ENCODE data around the gene OR52B6.
A peak's percentile ranks its signal among the peaks of the same experiment; 100 is the strongest.
"Not testable (repeated sequence)": the region's sequence is repeated elsewhere in the genome, so short reads cannot be mapped to it uniquely, and the experiment has no call there.

Gene OR52B6

DNA sequence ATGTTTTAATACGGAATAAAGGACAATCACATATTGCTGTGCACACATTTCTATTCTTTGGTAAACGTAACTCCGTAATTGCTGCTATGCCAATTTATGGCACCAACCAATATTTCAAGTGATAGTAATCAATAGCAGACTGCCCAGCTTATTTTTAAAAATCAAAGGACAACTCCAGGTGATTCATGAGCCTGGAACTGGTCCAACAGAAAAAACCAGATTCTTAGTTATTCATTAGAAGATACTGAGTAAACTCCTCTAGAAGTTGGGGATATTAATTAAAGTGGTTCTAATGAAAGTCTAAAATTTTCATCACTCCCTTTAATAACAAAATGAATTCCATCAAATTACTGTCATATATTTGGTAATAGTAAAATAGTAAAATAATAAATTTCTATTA is 22.9 kb upstream of the OR52B6 start:
- Histone ChIP-seq H3K4me3 (ENCODE audit: low read length) (no peak overlapping the region), H3K9ac (ENCODE audit: low read length) (no peak overlapping the region), H3K27ac (ENCODE audit: low read length) (no peak overlapping the region), H3K27me3 (ENCODE audit: control insufficient read depth, insufficient read depth, low read length) (no peaks in the 10 kb centered on the region), H3K9me3 (ENCODE audit: control insufficient read depth, low read depth, low read length) (no peaks in the 10 kb centered on the region), H3K36me3 (ENCODE audit: control insufficient read depth, low read depth, low read length) (no peaks in the 10 kb centered on the region), H3K4me1 (ENCODE audit: control insufficient read depth, low read depth, low read length) (peaks cover 8% of the 10 kb centered on the region)

DNA sequence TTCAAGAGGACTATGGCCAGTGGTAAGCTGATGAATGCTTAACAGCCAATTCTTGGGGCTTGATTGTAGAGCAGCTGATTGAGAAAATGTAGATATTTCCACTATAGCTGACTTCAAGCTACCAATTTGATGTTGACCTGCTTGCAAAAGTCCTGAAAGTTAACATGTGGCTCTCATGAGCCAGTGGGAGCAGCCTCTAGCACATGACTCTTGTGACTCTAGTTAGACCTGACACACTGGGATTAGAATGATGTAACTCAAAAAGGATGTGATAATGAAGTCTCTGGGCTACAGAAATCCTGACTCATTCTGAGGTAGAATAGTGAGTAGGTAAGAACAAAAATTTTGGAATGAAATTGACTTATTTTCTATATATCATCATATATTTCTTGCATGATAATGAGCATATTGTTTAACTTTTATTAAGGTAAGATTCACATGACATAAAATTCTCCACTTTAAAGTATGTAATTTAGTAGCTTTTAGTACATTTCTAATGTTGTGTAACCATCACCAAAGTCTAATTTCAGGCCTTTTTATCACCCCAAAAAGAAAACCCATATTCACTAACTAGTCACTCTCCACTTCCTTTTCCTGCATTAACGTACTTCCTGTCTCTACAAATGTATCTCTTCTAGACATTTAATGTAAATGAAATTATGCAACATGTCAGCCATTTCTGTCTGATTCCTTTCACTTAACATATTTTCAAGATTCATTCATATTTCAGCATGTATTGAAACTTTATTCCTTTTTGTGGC is 16.2 kb upstream of the OR52B6 start:
- no peaks in the 10 kb centered on the region for H3K36me3 ChIP-seq (ENCODE audit: control insufficient read depth, low read depth, low read length)
- no peak overlapping the region for H3K9ac ChIP-seq (ENCODE audit: low read length)
- no peaks in the 10 kb centered on the region for H3K4me1 ChIP-seq (ENCODE audit: control insufficient read depth, low read depth, low read length)
- no peaks in the 10 kb centered on the region for H3K9me3 ChIP-seq (ENCODE audit: control insufficient read depth, low read depth, low read length)
- no peak overlapping the region for H3K27ac ChIP-seq (ENCODE audit: low read length)
- no peaks in the 10 kb centered on the region for H3K27me3 ChIP-seq (ENCODE audit: control insufficient read depth, insufficient read depth, low read length)
- H3K4me3 ChIP-seq (ENCODE audit: low read length), result no peak overlapping the region

DNA sequence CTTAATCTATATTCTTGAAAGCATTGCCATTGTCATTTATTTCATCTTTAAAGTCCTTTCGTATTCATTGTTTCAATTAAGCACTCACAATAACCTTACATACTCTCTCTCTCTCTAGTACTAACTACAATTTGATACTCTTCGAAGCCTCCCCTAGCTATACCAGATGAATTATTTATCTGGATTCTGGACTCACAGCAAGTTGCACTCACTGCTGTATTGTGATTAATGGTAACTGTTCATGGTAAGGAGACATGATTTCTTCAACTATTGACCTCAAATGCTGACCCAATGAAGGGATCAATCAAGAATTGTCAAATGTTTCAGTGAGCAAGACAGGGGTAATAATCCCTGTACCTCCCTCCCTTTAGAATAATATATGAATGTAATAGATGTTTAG is 6.0 kb upstream of the OR52B6 start:
- no peaks in the 10 kb centered on the region for H3K9me3 ChIP-seq (ENCODE audit: control insufficient read depth, low read depth, low read length)
- H3K9ac ChIP-seq (ENCODE audit: low read length), result no peak overlapping the region
- no peaks in the 10 kb centered on the region for H3K27me3 ChIP-seq (ENCODE audit: control insufficient read depth, insufficient read depth, low read length)
- H3K4me3 ChIP-seq (ENCODE audit: low read length), result no peak overlapping the region
- no peaks in the 10 kb centered on the region for H3K36me3 ChIP-seq (ENCODE audit: control insufficient read depth, low read depth, low read length)
- no peak overlapping the region for H3K27ac ChIP-seq (ENCODE audit: low read length)
- no peaks in the 10 kb centered on the region for H3K4me1 ChIP-seq (ENCODE audit: control insufficient read depth, low read depth, low read length)

DNA sequence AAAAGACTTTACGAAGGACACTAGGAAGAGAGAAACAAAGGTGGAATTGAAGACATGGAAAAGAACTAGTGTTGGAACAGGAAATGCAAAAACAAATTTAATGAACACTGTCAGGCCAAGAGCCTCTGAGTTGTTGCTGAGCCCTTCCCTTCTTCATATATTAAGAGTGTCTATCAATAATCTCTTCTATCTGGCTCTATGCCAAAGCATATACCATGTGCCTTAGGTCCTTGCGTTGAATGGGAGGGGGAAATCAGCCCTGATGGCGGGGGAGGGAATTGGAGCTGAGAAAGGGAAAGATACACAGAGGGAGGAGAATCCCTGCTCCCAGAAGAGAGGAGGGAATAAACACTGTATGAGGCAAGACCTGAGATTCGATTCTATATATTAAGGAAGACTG is 5.5 kb upstream of the OR52B6 start:
- Histone ChIP-seq H3K9me3 (ENCODE audit: control insufficient read depth, low read depth, low read length) (no peaks in the 10 kb centered on the region), H3K9ac (ENCODE audit: low read length) (no peak overlapping the region), H3K27ac (ENCODE audit: low read length) (no peak overlapping the region), H3K4me3 (ENCODE audit: low read length) (no peak overlapping the region), H3K27me3 (ENCODE audit: control insufficient read depth, insufficient read depth, low read length) (no peaks in the 10 kb centered on the region), H3K36me3 (ENCODE audit: control insufficient read depth, low read depth, low read length) (no peaks in the 10 kb centered on the region), H3K4me1 (ENCODE audit: control insufficient read depth, low read depth, low read length) (no peaks in the 10 kb centered on the region)

DNA sequence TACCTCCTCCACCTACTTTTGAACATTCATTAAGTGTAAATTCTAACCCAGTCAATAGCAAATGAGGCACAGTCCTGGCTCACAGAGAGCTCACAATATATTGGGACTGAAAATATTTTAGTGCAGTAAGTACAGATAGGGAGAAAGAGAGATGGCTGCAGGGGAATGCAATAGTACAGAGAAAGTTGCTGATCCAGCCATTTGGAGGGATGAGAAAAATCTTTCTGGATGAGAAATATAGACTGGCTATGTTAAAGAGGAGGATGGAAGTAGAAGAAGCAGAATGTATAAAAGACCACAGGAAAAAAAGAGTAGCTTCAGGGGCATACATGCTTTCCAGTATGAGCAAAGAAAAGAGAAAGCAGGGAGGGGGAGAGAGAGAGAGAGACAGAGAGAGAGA is 3.6 kb upstream of the OR52B6 start:
- Histone ChIP-seq H3K27me3 (ENCODE audit: control insufficient read depth, insufficient read depth, low read length) (no peaks in the 10 kb centered on the region), H3K27ac (ENCODE audit: low read length) (no peak overlapping the region), H3K4me1 (ENCODE audit: control insufficient read depth, low read depth, low read length) (no peaks in the 10 kb centered on the region), H3K36me3 (ENCODE audit: control insufficient read depth, low read depth, low read length) (no peaks in the 10 kb centered on the region), H3K9me3 (ENCODE audit: control insufficient read depth, low read depth, low read length) (no peaks in the 10 kb centered on the region), H3K9ac (ENCODE audit: low read length) (no peak overlapping the region), H3K4me3 (ENCODE audit: low read length) (no peak overlapping the region)

DNA sequence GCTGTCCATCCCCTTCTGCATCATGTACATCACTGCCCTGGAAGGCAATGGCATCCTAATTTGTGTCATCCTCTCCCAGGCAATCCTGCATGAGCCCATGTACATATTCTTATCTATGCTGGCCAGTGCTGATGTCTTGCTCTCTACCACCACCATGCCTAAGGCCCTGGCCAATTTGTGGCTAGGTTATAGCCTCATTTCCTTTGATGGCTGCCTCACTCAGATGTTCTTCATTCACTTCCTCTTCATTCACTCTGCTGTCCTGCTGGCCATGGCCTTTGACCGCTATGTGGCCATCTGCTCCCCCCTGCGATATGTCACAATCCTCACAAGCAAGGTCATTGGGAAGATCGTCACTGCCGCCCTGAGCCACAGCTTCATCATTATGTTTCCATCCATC is 337 bp downstream of the OR52B6 start:
- H3K27ac ChIP-seq (ENCODE audit: low read length), result no peak overlapping the region
- H3K9me3 ChIP-seq (ENCODE audit: control insufficient read depth, low read depth, low read length), result no peaks in the 10 kb centered on the region
- H3K4me1 ChIP-seq (ENCODE audit: control insufficient read depth, low read depth, low read length), result no peaks in the 10 kb centered on the region
- H3K36me3 ChIP-seq (ENCODE audit: control insufficient read depth, low read depth, low read length), result no peaks in the 10 kb centered on the region
- no peak overlapping the region for H3K4me3 ChIP-seq (ENCODE audit: low read length)
- no peaks in the 10 kb centered on the region for H3K27me3 ChIP-seq (ENCODE audit: control insufficient read depth, insufficient read depth, low read length)
- no peak overlapping the region for H3K9ac ChIP-seq (ENCODE audit: low read length)

DNA sequence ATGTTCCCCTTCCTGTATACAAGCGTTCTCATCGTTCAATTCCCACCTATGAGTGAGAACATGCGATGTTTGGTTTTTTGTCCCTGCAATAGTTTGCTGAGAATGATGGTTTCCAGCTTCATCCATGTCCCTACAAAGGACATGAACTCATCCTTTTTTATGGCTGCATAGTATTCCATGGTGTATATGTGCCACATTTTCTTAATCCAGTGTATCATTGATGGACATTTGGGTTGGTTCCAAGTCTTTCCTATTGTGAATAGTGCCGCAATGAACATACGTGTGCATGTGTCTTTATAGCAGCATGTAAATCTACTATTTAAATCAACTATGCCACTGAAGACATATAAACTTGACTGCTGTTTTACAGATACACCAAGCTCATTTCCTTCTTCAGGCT is 3.8 kb downstream of the OR52B6 start:
- not testable (repeated sequence) for H3K27ac ChIP-seq (ENCODE audit: low read length); H3K27me3 ChIP-seq (ENCODE audit: control insufficient read depth, insufficient read depth, low read length); H3K9me3 ChIP-seq (ENCODE audit: control insufficient read depth, low read depth, low read length); H3K4me3 ChIP-seq (ENCODE audit: low read length); H3K36me3 ChIP-seq (ENCODE audit: control insufficient read depth, low read depth, low read length); H3K4me1 ChIP-seq (ENCODE audit: control insufficient read depth, low read depth, low read length); H3K9ac ChIP-seq (ENCODE audit: low read length)

DNA sequence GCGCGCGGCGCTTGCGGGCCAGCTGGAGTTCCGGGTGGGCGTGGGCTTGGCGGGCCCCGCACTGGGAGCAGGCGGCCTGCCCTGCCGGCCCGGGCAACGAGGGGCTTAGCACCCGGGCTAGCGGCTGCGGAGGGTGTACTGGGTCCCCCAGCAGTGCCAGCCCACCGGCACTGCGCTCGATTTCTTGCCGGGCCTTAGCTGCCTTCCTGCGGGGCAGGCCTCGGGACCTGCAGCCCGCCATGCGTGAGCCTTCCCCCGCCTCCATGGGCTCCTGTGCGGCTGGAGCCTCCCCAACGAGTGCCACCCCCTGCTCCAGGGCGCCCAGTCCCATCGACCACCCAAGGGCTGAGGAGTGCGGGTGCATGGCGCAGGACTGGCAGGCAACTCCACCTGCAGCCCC is 9.2 kb downstream of the OR52B6 start:
- not testable (repeated sequence) for H3K4me1 ChIP-seq (ENCODE audit: control insufficient read depth, low read depth, low read length); H3K27me3 ChIP-seq (ENCODE audit: control insufficient read depth, insufficient read depth, low read length); H3K36me3 ChIP-seq (ENCODE audit: control insufficient read depth, low read depth, low read length); H3K9ac ChIP-seq (ENCODE audit: low read length); H3K9me3 ChIP-seq (ENCODE audit: control insufficient read depth, low read depth, low read length); H3K4me3 ChIP-seq (ENCODE audit: low read length); H3K27ac ChIP-seq (ENCODE audit: low read length)

DNA sequence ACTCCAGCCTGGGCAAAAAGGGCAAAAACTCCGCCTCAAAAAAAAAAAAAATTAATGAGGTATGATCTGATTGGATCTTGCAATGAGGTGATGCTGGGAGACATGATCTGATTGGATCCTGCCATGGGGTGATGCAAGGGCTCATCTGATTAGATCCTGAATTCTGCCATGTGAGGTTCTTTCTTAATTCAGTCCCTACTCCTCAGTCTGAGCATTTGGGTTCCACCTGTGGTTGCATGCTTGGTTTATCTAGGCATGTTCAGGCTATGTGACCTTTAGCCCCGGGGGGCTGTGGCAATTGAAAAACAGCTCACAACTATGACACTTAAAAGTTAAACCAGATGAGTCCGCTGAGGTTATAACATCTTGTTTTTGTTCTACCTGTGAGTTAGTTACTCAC is 10.9 kb downstream of the OR52B6 start:
- no peaks in the 10 kb centered on the region for H3K36me3 ChIP-seq (ENCODE audit: control insufficient read depth, low read depth, low read length)
- H3K9me3 ChIP-seq (ENCODE audit: control insufficient read depth, low read depth, low read length), result no peaks in the 10 kb centered on the region
- H3K4me1 ChIP-seq (ENCODE audit: control insufficient read depth, low read depth, low read length), result no peaks in the 10 kb centered on the region
- no peaks in the 10 kb centered on the region for H3K27me3 ChIP-seq (ENCODE audit: control insufficient read depth, insufficient read depth, low read length)
- no peak overlapping the region for H3K9ac ChIP-seq (ENCODE audit: low read length)
- H3K27ac ChIP-seq (ENCODE audit: low read length), result no peak overlapping the region
- no peak overlapping the region for H3K4me3 ChIP-seq (ENCODE audit: low read length)

DNA sequence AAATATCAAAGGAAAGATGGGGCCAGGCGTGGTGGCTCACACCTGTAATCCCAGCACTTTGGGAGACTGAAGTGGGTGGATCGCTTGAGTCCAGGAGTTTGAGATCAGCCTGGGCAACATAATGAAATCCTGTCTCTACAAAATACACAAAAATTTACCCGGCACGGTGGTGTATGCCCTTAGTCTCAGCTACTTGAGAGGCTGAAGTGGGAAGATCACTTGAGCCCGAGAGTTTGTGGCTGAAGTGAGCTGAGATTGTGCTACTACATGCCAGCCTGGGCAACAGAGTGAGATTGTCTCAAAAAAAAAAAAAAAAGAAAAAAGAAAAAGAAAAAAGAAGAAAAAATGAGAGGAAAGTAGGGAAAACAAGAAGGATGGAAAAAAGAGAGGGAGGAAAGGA is 11.9 kb downstream of the OR52B6 start:
- peaks cover 10% of the 10 kb centered on the region for H3K4me1 ChIP-seq (ENCODE audit: control insufficient read depth, low read depth, low read length)

DNA sequence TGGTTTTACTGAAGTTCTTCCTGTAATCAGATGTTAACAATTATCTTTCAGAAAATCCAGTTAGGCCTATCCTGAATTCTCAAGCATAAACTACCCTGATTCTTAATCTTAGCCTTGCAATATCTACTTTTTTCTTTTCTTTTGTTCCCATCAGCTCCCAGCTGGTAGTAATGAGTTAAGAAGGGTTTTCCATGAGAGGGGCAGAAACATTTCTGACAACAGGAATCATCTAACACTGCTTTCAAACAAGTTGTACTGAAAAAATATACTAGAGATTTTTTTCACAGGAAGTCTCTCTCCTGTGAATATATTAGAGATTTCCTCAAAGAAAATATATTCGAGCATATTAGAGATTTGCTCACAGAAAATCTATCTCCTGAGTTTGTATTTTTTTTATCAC is 12.5 kb downstream of the OR52B6 start:
- Histone ChIP-seq H3K4me3 (ENCODE audit: low read length) (no peak overlapping the region), H3K36me3 (ENCODE audit: control insufficient read depth, low read depth, low read length) (no peaks in the 10 kb centered on the region), H3K27ac (ENCODE audit: low read length) (no peak overlapping the region), H3K9me3 (ENCODE audit: control insufficient read depth, low read depth, low read length) (no peaks in the 10 kb centered on the region), H3K27me3 (ENCODE audit: control insufficient read depth, insufficient read depth, low read length) (no peaks in the 10 kb centered on the region), H3K4me1 (ENCODE audit: control insufficient read depth, low read depth, low read length) (peaks cover 15% of the 10 kb centered on the region), H3K9ac (ENCODE audit: low read length) (no peak overlapping the region)

More for the DNA sequence above, 11.9 kb downstream of the OR52B6 start:
- H3K27me3 ChIP-seq (ENCODE audit: control insufficient read depth, insufficient read depth, low read length), result no peaks in the 10 kb centered on the region
- no peak overlapping the region for H3K4me3 ChIP-seq (ENCODE audit: low read length)
- no peaks in the 10 kb centered on the region for H3K36me3 ChIP-seq (ENCODE audit: control insufficient read depth, low read depth, low read length)
- no peak overlapping the region for H3K27ac ChIP-seq (ENCODE audit: low read length)
- H3K9ac ChIP-seq (ENCODE audit: low read length), result no peak overlapping the region
- H3K9me3 ChIP-seq (ENCODE audit: control insufficient read depth, low read depth, low read length), result no peaks in the 10 kb centered on the region

DNA sequence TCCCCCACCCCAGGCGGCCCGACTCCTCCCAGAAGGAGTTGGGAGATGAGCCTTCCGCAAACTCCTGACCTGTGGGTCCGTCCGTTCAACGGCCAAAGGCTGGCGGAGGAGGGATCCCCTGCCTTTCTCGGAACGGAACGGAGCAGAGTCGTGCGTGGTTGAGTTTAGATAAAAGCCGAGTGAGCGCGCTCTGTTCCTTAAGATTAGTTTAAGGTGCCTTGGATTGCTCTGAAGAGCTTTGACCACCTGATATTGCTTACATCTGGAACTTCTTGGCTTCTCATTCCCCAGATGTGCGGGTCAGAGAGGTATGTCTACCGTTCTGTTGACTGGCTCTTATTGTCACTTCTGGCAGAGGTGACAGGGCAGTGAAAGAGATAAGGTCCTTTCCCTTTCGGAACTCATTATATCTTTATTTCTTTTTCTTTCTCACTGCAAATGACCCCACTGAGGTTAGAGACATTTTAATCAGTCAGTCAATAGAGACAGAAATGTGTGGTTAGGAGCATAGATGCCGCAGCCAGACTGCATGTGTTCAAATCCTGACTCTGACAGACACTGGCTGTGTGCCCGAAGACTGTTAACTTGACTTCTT is 16.0 kb downstream of the OR52B6 start, which contains the start of gene TRIM6:
Gene TRIM6, plus strand, starts transcription at position 31 of the 595 bp plus-strand sequence. Its CDS starts 261 bp downstream, at position 292.
- no peak within 1 kb of the TSS for H3K27ac ChIP-seq (ENCODE audit: low read length)
- H3K4me3 ChIP-seq (ENCODE audit: low read length), result peak within 1 kb of the TSS; percentile 89
- H3K4me1 ChIP-seq (ENCODE audit: control insufficient read depth, low read depth, low read length), result peaks cover 26% of the 10 kb centered on the region
- peak within 1 kb of the TSS; percentile 58 for H3K9ac ChIP-seq (ENCODE audit: low read length)
- H3K36me3 ChIP-seq (ENCODE audit: control insufficient read depth, low read depth, low read length), result no peaks in the 10 kb centered on the region
- H3K9me3 ChIP-seq (ENCODE audit: control insufficient read depth, low read depth, low read length), result no peaks in the 10 kb centered on the region
- no peaks in the 10 kb centered on the region for H3K27me3 ChIP-seq (ENCODE audit: control insufficient read depth, insufficient read depth, low read length)
